NCI-H2107 treated with DMSO at 0.1 percent for 48 hours (cell line): ENCODE data around the gene ASIC4.

Experiments
- DNase-seq: peaks from one replicate; lab custom pipeline; 2025; ENCODE audit not compliant: unreplicated experiment; lab: John Stamatoyannopoulos, UW

The ASIC4 gene

DNA sequence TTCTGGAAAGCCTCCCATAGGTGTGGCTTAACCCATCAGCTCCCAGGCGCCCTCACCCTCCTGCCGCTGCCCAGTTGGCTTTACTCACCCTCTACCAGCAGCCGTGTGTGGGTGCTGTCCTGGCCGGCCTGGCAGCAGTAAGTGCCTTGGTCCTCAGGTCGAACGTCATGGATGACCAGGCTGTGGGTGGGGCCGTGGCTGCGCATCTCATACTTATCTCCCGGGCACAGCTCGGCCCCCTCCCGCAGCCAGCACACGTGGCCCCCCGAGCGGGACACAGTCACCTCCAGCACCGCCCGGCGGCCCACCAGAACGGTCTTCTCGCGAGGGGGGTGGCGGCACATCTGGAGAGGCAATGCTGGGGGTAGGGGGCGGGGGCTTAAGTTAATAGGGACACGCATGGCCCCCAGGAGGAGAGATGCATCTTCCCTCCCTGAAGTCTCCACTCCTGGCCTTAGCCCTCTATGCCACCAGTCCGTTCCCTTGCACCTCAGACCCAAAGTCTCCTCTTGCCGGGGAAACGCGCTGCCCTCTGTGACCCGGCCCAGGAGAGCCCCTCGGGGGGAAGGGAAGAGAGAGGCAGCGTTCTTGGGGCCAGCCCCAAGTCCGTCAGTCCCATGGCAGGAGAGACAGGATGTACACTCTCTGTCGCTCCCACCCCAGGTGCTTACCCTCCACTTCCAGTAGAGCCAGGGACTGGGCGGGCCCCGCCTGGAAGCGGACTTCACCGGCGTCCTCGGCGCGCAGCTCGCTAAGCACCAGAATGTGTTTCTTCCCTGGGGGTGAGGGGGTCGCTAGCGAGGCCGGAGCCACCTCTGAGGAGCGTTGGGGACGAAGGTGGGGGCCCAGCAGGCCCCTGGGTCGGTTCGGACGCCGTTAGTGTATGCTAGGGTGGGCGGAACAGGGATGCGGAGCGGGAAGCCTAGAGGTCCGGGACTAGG is 37.4 kb downstream of the ASIC4 start:
- no peak for DNase-seq

DNA sequence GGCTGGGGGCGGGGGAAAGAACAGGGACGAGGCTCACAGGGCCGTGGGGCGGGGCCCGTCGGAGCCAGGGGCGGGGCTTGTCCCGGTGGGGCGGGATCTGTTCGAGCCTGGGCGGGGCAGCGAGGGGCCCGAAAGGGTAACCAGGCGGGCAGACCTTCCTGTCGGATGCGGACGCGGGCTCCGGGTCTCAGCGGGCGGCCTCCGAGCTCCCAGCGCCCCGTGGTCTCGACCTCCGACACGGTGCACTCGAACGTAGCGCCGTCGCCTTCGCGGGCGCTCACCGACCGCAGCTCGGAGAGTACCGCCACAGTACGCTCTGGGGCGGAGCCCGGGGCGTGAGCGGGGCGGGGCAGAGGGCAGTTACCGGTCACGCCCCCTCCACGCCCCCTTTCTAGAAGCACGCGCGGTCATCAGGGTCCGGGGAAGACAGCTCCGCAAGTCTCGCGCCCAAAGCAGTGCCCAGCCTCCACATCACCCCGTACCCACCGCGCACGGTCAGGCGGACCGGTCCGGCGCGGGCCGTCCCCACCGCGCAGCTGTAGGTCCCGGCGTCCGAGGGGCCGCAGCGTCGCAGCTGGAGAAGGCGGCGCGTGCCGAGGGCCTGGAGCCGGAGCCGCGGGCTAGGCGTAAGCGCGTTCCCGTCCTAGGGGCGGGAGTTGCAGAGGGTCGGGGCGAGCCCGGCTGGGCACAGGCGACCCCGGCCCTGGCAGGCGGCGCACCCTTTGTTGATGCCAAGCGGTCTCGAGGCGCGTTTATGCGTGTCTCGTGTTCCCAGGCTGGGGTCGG is 38.3 kb downstream of the ASIC4 start:
- DNase-seq, result peak; percentile 52

DNA sequence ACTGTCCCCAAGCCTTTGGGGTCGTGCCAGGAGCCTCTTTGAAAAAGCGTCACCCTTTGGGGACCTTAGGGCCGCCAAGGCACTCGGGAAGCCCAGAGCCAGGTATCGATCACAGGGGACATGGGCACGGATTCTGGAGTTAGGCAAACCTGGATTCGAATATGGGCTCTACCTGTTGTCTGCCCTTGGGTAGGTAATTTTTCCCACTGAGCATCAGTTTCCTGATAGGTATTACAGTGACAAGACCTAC is 38.8 kb downstream of the ASIC4 start:
- no peak for DNase-seq

DNA sequence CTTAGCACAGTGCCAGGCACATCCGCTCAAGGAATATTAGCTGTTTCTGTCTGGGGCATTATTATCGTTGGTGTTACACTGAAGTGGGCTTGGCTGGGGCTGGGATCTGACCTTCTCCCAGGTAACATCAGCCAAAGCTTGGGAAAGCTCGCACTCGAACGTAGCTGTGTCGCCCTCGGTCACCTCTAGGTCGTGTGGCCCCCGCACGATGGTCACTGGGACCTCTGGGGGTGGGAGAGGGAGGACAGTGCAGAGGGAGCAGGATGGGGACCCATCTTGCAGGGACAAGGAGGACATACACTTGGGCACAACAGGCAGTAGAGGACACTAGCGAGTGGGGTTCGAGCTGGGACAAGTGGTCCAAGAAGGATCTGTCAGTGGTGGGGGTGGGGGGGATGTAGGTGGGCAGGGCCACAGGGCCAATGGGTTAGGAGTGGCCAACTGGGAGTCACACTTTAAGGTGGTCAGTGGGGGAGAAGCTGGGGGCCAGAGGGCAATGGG is 39.2 kb downstream of the ASIC4 start:
- DNase-seq, result no peak

DNA sequence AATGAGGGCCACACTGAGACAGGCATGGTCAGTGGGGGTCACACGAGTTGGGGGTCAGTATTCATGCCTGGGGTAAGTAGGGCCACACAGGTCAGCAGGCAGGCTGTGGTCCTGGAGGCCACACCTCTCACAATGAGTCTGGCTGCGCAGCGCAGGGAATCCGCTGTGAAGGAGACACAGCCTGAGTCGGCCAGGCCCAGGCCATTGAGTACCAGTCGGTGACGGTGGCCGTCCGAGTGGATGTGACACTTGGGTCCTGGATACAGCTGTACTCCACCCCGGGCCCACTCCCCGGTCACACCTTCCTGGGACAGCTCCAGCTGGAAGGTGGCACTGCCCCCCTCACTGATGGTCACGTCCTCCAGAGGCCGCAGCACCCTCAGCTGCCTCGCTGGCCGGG is 40.1 kb downstream of the ASIC4 start:
- DNase-seq, result no peak

DNA sequence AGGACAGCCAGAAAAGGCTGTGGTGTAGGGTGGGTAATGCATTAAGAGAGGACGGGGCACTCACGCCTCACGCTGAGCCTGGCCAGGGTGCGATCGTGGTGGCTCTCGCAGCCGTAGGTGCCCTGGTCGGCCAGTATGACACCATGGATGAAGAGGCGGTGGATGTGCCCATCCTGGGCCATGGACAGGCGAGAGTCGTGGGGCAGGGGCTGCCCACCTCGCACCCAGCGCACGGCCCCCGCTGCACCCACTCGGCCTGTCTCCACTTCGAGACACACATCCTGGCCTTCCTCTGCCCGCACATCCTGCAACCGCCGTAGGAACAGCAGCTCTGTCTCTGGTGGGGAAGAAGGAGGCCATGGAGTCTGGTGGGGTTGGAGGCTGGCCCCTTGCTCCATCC is 41.7 kb downstream of the ASIC4 start:
- no peak for DNase-seq

DNA sequence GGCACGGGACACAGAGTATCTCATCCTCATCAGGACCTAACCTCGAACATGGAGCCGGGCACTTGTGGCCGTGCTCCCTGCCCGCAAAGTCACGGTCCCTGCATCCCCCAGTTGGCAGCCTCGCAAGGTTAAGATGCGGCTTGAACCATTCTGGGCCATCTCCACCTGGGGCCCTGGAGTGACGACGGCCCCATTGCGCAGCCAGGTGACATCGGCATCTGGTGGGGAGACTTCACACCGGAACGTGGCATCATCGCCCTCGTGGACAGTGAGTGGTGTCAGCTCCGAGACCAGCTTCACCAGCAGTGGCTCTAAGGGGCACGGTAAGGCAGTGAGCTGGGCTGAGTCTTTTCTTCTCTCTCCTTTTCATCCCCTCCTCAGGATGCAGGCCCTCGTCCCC is 42.1 kb downstream of the ASIC4 start:
- no peak for DNase-seq

DNA sequence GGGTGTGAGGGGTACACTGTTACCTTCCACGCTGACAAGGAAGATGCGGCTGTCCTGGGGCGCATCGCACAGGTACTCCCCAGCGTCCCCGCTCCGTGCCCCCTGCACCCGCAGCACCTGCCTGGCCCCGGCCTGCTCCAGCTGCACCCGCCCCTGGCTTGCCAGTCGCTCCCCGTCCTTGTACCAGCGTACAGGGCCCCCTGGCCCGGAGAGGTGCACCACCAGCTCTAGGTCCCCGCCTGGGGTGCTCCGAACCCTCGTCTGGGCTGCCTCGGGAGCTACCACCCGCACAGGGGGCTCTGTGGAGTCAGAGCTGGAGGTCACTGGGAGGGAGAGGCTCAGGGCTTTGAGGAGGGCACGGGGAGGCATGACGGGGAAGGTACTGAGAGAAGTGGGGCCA is 43.0 kb downstream of the ASIC4 start:
- no peak for DNase-seq

DNA sequence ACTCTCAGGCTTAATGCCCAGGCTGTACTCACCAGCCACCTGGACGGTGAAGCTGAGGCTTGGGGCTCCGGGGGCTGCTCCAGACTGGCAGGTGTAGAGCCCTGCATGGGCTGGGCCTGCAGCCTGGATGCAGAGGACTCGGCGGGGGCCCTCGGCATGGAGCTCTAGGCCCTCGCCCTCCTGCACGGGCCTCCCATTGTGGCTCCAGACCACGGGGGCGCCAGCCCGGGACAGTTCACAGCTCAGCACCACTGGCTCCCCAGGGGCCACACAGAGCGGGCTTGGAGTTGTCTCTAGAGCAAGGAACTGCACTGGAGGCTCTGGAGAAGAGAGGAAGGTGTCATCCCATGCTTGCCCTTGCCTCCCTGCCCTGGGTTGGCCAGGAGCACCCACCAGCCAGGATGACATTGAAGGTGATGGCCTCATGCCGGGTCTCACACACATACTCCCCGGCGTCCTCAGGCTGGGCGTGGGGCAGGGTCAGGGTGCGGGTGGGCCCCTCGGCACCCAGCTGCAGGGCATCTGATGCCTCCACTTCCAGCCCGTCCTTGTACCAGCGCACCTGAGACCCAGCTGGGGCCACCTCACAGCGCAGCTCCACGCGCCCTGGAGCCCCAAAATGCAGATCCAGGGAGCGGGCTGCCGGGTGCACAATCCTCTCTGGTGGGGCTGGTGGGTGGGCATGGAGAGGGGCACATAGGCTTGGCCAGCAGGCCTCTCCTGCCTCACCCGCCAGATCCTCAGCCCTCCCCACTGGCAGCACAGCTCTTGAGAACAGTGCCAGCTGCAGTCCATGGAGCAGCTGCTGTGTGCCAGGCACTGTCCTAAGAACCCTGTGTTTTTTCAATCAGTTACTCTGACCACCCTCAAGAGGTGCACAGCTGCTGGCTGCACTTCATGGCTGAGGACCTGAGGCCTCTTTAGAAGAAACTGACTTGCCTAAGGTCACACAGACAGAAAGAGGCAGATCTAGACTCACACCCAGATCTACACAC is 43.8 kb downstream of the ASIC4 start:
- no peak for DNase-seq

DNA sequence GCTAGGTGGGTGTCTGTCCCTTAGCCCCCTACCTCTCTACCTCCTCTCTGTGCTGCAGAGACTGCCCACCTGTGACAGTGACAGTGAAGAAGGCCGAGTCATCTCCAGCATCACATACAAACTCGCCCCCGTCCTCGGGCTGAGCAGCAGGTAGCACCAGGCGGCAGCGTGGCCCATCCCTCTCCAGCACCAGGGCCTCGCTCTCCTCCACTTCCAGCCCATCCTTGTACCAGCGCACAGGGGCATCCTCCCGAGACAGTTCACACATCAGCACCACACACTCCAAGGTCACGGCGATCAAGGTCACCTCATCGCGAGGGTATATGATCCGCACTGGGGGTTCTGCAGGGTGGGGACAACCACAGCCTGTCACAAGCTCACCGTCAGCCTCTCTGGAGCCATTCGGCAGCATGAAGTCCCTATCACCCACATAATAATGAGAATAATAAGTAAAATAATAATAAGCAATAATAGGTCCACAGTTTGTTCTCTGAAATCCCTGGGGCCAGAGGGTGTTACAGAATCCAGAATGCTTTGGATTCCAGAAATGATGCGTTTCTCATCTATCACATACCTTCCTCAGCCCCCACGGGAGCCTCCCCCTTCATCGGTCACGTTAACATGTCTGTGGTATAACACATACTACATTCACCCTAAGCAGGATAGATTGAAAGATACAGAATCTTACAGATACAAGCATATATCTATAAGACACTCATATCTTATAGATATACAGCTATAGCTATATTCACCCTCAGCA is 45.1 kb downstream of the ASIC4 start:
- DNase-seq, result no peak

DNA sequence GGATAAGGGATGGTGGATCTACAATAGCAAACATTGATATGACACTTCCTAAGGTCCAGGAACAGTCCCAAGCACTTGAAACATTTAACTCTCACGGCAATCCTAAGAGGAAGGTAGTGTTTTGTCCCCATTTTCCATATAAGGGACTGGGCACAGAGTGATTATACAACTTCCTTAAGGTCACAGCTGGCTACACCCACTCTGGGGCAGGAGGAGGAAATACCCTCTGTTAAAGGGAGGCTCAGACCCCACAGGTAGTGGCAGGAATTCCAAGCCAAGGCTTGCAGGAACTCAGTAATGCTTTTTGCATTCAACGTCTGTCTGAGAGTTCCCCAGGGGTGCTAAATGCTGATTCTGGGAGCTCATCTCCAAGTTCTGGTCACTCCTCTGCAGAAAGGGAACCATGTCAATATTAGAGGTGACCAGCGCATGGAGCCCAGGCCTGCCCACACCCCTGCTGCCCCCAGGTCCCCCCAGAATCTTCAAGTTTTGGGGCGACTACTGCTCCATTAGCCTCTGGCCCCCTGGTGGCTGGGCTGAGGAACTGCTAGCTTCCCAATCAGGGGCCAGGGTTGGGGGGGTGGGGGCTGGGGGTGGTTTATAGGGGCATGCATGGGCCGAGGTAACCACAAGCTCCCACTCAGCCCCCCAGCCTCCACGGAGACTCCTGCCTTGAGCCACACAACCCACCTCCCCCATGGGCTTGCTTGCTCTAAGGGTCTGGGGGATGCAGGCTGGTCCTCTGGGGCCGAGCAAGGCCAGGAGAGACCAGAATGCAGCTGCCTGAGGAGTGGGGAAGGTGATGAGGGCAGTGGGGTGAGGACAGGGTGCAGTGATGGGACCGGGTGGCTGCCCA is 46.0 kb downstream of the ASIC4 start:
- DNase-seq, result no peak

DNA sequence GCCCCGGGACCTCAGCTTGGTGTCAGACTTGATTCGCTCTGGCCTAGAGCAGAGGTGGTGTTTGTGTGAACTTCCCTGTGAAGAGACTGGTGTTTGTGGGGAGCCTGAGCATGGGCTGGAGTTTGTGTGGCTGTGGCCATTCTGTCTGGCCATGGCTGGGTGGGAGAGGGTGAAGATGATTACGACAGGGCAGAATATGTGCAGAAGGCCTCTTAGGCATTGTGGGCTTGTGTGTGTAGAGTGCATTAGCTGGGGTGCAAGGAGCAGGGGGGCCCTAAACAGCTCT is 46.6 kb downstream of the ASIC4 start:
- DNase-seq, result no peak

DNA sequence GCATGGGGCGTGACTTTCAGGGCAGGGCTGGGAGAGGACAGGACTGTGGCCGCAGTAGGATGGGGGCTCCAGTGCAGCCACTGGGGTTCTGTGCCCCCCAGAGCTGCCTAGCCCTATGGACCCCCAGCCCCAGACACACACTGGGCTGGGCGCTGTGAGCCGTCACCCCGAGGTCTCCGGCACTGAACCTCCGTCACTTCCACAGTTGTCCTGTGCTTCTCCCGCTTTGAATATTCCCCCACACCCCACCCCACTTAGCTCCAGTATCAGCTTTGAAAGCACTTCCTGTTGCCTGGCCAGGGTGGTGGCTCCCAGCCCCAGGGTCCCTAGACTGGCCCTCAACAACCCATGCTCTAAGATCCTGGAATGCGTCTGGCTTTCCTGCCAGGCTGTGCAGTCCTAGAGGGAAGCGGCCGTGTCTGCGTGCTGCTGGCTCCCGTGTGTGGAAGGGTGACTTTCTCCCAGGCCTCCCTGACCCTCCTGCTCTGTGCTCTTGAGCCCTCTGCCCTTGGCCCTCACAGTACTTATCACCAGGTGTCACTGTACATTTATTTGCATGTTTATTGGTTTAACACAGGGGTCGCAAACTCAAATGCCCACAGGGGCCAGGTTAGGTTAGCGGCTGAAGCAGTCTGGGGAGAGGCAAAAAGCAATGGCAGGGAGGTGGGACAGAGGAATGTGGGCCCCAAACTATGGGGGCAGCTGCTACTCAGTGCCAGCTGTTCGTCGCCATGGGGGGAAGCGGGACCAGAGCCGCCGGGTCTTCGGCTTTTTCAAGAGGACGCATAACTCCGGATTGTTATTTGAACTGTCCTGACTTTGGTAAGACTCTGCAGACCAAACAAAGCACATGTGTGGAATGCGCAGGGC is 47.1 kb downstream of the ASIC4 start:
- DNase-seq, result no peak

DNA sequence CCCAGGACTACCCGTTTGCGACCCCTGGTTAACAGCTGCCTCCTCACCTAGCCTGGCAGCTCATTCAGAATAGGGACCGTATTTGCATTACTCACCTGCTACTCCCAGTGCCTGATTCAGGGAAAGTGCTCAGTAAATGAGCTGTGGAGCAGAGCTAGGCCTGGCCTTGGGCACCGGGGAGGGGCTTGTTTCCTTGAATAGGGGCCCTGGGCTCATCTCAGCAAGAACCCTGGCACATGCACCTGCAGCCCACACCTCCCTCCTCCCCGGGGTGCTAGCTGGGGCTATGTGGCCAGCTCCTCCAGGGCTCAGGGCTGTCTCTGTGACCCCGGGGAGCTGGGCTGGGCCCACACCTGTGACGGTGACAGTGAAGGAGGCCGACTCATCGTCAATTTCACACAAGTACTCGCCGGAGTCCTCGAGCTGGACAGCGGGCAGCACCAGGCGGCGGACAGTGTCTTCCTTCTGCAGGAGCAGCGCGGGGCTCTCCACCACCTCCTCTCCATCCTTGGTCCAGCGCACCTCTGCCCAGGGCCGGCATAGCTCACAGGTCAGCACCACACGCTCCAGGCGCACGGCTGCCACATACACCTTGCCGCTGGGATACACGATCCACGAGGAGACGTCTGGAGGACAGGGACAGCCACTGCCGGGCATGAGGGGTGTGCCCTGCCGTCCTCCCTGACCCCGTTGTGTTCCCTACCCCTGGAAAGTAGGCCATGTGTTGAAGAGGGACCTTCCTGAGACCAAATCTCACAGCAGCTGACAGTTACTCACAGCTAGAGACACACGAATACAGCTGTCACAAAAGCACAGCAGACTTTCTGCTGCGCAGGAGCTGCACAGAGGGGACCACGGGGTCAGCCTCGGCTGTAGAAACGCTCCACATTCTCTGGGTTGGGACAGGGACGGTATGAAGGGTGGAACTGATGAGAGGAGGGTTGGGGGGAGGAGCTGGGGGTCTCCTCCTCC is 48.1 kb downstream of the ASIC4 start:
- DNase-seq, result no peak

DNA sequence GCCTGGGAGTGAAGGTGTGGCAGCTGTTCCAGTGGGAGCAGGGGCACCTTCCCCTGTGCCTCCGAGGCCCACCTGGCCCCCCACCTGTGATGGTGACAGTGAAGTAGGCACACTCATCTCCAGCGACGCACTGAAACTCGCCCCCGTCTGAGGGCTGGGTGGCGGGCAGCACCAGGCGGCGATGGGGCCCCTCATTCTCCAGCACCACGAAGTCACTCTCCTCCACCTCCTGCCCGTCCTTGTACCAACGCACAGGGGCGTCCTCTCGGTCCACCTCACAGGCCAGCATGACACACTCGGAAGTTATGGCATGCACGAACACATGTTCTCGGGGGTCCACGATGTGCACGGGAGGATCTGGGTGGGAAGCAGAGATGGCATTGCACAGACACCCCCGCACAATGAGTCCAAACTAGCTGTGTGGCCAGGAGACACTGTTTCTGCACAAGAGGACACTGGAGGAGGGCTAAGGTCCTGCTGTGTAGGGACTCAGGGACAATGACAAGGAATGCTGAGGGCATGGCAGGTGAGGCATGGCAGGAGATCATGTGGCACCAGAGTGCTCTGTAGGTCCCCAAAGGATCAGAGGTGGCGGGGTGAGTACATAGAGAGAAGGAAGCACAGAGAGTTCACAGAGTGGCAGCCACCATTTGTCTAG is 49.1 kb downstream of the ASIC4 start:
- DNase-seq, result no peak

DNA sequence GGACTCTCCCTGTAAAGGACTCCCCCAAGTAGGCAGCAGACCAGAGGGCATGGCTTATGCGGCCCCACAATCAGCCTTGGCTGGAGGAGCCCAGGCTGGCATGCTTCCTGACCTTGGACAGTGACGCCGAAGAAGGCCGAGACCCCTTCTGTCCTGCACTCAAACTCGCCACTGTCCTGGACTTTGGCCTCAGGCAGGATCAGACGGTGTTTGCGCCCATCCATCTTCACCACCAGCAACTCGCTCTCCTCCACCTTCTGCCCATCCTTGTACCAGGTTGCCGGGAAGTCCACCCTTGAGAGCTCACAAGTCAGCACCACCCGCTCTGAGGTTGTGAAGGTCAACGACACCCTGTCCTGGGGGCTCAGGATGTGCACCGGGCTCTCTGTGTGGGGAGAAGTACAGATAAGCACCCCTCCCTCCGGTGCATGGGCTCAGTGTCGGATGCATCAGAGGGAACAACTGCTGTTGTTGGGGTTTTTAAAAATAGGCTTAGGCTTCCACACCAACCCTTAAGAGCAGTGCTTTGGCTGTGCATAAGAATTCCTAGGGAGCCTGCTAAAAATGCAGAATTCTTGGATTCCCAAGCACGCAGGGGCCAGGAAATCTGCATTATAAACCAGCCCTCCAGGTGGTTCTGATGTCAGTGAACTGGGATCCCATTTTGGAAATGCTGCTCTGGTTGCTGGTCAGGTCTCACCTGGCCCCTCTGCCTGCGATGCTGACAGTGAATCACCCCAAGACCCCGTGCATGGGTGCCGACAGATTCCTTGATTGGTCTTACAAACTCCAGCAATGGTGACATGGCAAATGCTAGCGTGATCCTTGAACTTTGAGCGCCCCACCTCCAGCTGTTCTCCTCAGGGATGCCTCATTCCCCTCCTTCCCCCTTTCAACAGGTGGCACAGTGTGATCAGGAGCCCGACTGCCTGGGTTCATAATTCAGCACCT is 51.1 kb downstream of the ASIC4 start:
- DNase-seq, result no peak
